Measurements from ENCODE around the gene ZKSCAN2.

- no peak for TF ChIP-seq CTCF (conservative IDR thresholded peaks at IDR 0.05)
- TF ChIP-seq EZH2 (IDR thresholded peaks at IDR 0.05; ENCODE audit: low read depth), result no peak
Observed at GRCh38 chr16:25256695-25257469, 763 bp downstream of the ZKSCAN2 start.

All from PC-9 (cell line).